ENCODE data around the gene RTCB. TPM values are rescaled to one million over a fixed set of nuclear protein-coding genes. Genes with fewer than 3 reads are reported as not detected.
A peak's percentile ranks its signal among the peaks of the same experiment; 100 is the strongest.
"Not testable (repeated sequence)": the region's sequence is repeated elsewhere in the genome, so short reads cannot be mapped to it uniquely, and the experiment has no call there.

The RTCB gene
- total and polyA plus RNA-seq, 9 donors: 53.9 to 74.5 (median 60.9) TPM

- Histone ChIP-seq H3K27me3 (ENCODE audit: control insufficient read depth, insufficient read depth, low read length) (no peaks in the 10 kb centered on the region), H3K4me3 (ENCODE audit: low read length) (no peak overlapping the region), H3K4me1 (ENCODE audit: control insufficient read depth, insufficient read depth, low read length) (no peaks in the 10 kb centered on the region), H3K9me3 (replicated peaks; ENCODE audit: control insufficient read depth, low read depth, low read length) (no peaks in the 10 kb centered on the region), H3K27ac (ENCODE audit: low read length) (no peak overlapping the region), H3K36me3 (ENCODE audit: control insufficient read depth, insufficient read depth, low read length) (no peaks in the 10 kb centered on the region)
- WGBS (ENCODE audit: insufficient coverage): 96% methylated on average over 4 of the region's 5 CpGs
- no peak for DNase-seq
Measured at GRCh38 chr22:32364210-32364609, 47.8 kb downstream of the RTCB start.

- no CpG with 5 or more reads among the region's 2 CpGs for WGBS (ENCODE audit: insufficient coverage)
- DNase-seq: no peak
- Histone ChIP-seq H3K4me1 (ENCODE audit: control insufficient read depth, insufficient read depth, low read length) (no peaks in the 10 kb centered on the region), H3K4me3 (ENCODE audit: low read length) (no peak overlapping the region), H3K36me3 (ENCODE audit: control insufficient read depth, insufficient read depth, low read length) (no peaks in the 10 kb centered on the region), H3K9me3 (replicated peaks; ENCODE audit: control insufficient read depth, low read depth, low read length) (no peaks in the 10 kb centered on the region), H3K27me3 (ENCODE audit: control insufficient read depth, insufficient read depth, low read length) (no peaks in the 10 kb centered on the region), H3K27ac (ENCODE audit: low read length) (no peak overlapping the region)
Measured at GRCh38 chr22:32361257-32361656, 50.8 kb downstream of the RTCB start.

- H3K4me3 ChIP-seq (ENCODE audit: low read length); H3K27me3 ChIP-seq (ENCODE audit: control insufficient read depth, insufficient read depth, low read length); H3K4me1 ChIP-seq (ENCODE audit: control insufficient read depth, insufficient read depth, low read length); H3K9me3 ChIP-seq (replicated peaks; ENCODE audit: control insufficient read depth, low read depth, low read length); DNase-seq; H3K36me3 ChIP-seq (ENCODE audit: control insufficient read depth, insufficient read depth, low read length); H3K27ac ChIP-seq (ENCODE audit: low read length): not testable (repeated sequence)
- WGBS (ENCODE audit: insufficient coverage): 83% methylated on average over 9 of the region's 11 CpGs
Measured at GRCh38 chr22:32360096-32360495, 52.0 kb downstream of the RTCB start.

- H3K36me3 ChIP-seq (ENCODE audit: control insufficient read depth, insufficient read depth, low read length); H3K27me3 ChIP-seq (ENCODE audit: control insufficient read depth, insufficient read depth, low read length); H3K4me1 ChIP-seq (ENCODE audit: control insufficient read depth, insufficient read depth, low read length); H3K9me3 ChIP-seq (replicated peaks; ENCODE audit: control insufficient read depth, low read depth, low read length); DNase-seq; H3K4me3 ChIP-seq (ENCODE audit: low read length); H3K27ac ChIP-seq (ENCODE audit: low read length): not testable (repeated sequence)
- WGBS (ENCODE audit: insufficient coverage): 81% methylated on average over 6 of the region's 9 CpGs
Measured at GRCh38 chr22:32357567-32357966, 54.5 kb downstream of the RTCB start, which contains the start of gene RFPL3. Gene RFPL3, plus strand, starts transcription at chr22:32357867. Its CDS starts 205 bp downstream, at chr22:32358072.

GRCh38 chr22:32355760-32356159 lies 56.3 kb downstream of the RTCB start:
- 74% methylated on average over 2 of the region's 3 CpGs for WGBS (ENCODE audit: insufficient coverage)
- Histone ChIP-seq H3K36me3 (ENCODE audit: control insufficient read depth, insufficient read depth, low read length) (no peaks in the 10 kb centered on the region), H3K27ac (ENCODE audit: low read length) (no peak overlapping the region), H3K4me3 (ENCODE audit: low read length) (no peak overlapping the region), H3K27me3 (ENCODE audit: control insufficient read depth, insufficient read depth, low read length) (no peaks in the 10 kb centered on the region), H3K9me3 (replicated peaks; ENCODE audit: control insufficient read depth, low read depth, low read length) (no peaks in the 10 kb centered on the region), H3K4me1 (ENCODE audit: control insufficient read depth, insufficient read depth, low read length) (no peaks in the 10 kb centered on the region)
- DNase-seq: no peak

- H3K36me3 ChIP-seq (ENCODE audit: control insufficient read depth, insufficient read depth, low read length): no peaks in the 10 kb centered on the region
- no peaks in the 10 kb centered on the region for H3K9me3 ChIP-seq (replicated peaks; ENCODE audit: control insufficient read depth, low read depth, low read length)
- WGBS (ENCODE audit: insufficient coverage): 89% methylated on average over 24 of the region's 30 CpGs
- H3K4me1 ChIP-seq (ENCODE audit: control insufficient read depth, insufficient read depth, low read length): no peaks in the 10 kb centered on the region
- no peaks in the 10 kb centered on the region for H3K27me3 ChIP-seq (ENCODE audit: control insufficient read depth, insufficient read depth, low read length)
- H3K4me3 ChIP-seq (ENCODE audit: low read length): no peak overlapping the region
- peak; percentile 42 for DNase-seq
- H3K27ac ChIP-seq (ENCODE audit: low read length): peak overlapping the region; percentile 20
Measured at GRCh38 chr22:32354360-32355351, 57.4 kb downstream of the RTCB start.

GRCh38 chr22:32353840-32354239 lies 58.2 kb downstream of the RTCB start:
- Histone ChIP-seq H3K4me3 (ENCODE audit: low read length) (no peak overlapping the region), H3K36me3 (ENCODE audit: control insufficient read depth, insufficient read depth, low read length) (no peaks in the 10 kb centered on the region), H3K27ac (ENCODE audit: low read length) (no peak overlapping the region), H3K27me3 (ENCODE audit: control insufficient read depth, insufficient read depth, low read length) (no peaks in the 10 kb centered on the region), H3K9me3 (replicated peaks; ENCODE audit: control insufficient read depth, low read depth, low read length) (no peaks in the 10 kb centered on the region), H3K4me1 (ENCODE audit: control insufficient read depth, insufficient read depth, low read length) (no peaks in the 10 kb centered on the region)
- 91% methylated on average over 7 of the region's 19 CpGs for WGBS (ENCODE audit: insufficient coverage)
- no peak for DNase-seq

- no peak overlapping the region for H3K4me3 ChIP-seq (ENCODE audit: low read length)
- WGBS (ENCODE audit: insufficient coverage): 93% methylated on average over 27 of the region's 28 CpGs
- H3K4me1 ChIP-seq (ENCODE audit: control insufficient read depth, insufficient read depth, low read length): no peaks in the 10 kb centered on the region
- H3K27me3 ChIP-seq (ENCODE audit: control insufficient read depth, insufficient read depth, low read length): no peaks in the 10 kb centered on the region
- no peak for DNase-seq
- H3K9me3 ChIP-seq (replicated peaks; ENCODE audit: control insufficient read depth, low read depth, low read length): no peaks in the 10 kb centered on the region
- no peak overlapping the region for H3K27ac ChIP-seq (ENCODE audit: low read length)
- H3K36me3 ChIP-seq (ENCODE audit: control insufficient read depth, insufficient read depth, low read length): no peaks in the 10 kb centered on the region
Measured at GRCh38 chr22:32353292-32353691, 58.8 kb downstream of the RTCB start.

- Histone ChIP-seq H3K4me1 (ENCODE audit: control insufficient read depth, insufficient read depth, low read length) (no peaks in the 10 kb centered on the region), H3K27ac (ENCODE audit: low read length) (no peak overlapping the region), H3K27me3 (ENCODE audit: control insufficient read depth, insufficient read depth, low read length) (no peaks in the 10 kb centered on the region), H3K36me3 (ENCODE audit: control insufficient read depth, insufficient read depth, low read length) (no peaks in the 10 kb centered on the region), H3K9me3 (replicated peaks; ENCODE audit: control insufficient read depth, low read depth, low read length) (no peaks in the 10 kb centered on the region), H3K4me3 (ENCODE audit: low read length) (no peak overlapping the region)
- WGBS (ENCODE audit: insufficient coverage): 98% methylated on average over 12 of the region's 14 CpGs
- DNase-seq: no peak
Measured at GRCh38 chr22:32352681-32353080, 59.4 kb downstream of the RTCB start.

- H3K27ac ChIP-seq (ENCODE audit: low read length); H3K36me3 ChIP-seq (ENCODE audit: control insufficient read depth, insufficient read depth, low read length); DNase-seq; H3K27me3 ChIP-seq (ENCODE audit: control insufficient read depth, insufficient read depth, low read length); H3K9me3 ChIP-seq (replicated peaks; ENCODE audit: control insufficient read depth, low read depth, low read length); H3K4me3 ChIP-seq (ENCODE audit: low read length); H3K4me1 ChIP-seq (ENCODE audit: control insufficient read depth, insufficient read depth, low read length): not testable (repeated sequence)
- no CpG with 5 or more reads among the region's 1 CpG for WGBS (ENCODE audit: insufficient coverage)
Measured at GRCh38 chr22:32351875-32352274, 60.2 kb downstream of the RTCB start.

Data from muscle of leg (tissue), 11 donors.